Activated CD8-positive, alpha-beta memory T cell treated with anti-CD3 and anti-CD28 coated beads, Interleukin-2, amount 10 ng/mL, durations not matched to agents 7 days and 5 days (primary cell): ENCODE data around the gene AURKAIP1. TPM values are rescaled to one million over a fixed set of nuclear protein-coding genes. Genes with fewer than 3 reads are reported as not detected.
A peak's percentile ranks its signal among the peaks of the same experiment; 100 is the strongest.
"Not testable (repeated sequence)": the region's sequence is repeated elsewhere in the genome, so short reads cannot be mapped to it uniquely, and the experiment has no call there.

Experiments used
- ATAC-seq: fragments of 150-1000 bp; cut with Tn5 transposase; one replicate; pipeline ENCODE4 v1.10.0; 2021; ENCODE audit warnings: moderate library complexity
- CTCF ChIA-PET: fragments of 350-600 bp; sonication (Branson Sonifier 250); formaldehyde crosslinking; loops from one replicate; lab custom pipeline; 2021; ENCODE audit warnings: antibody characterized with exemption; lab: Charles Lee
- DNase-seq: peaks from one replicate; pipeline ENCODE4 v3.0.0-alpha.2; 2020
- H3K27ac Mint-ChIP-seq: one replicate; pipeline ENCODE4 v1.8.0; 2021; ENCODE audit warnings: mild to moderate bottlenecking, mixed read lengths
- H3K27me3 Mint-ChIP-seq: one replicate; pipeline ENCODE4 v1.8.0; 2021; ENCODE audit warnings: mixed read lengths
- H3K36me3 Mint-ChIP-seq: one replicate; pipeline ENCODE4 v1.8.0; 2021; ENCODE audit warnings: mild to moderate bottlenecking, mixed read lengths
- H3K4me1 Mint-ChIP-seq: one replicate; pipeline ENCODE4 v1.8.0; 2021; ENCODE audit warnings: mixed read lengths
- H3K4me3 Mint-ChIP-seq: one replicate; pipeline ENCODE4 v1.8.0; 2021; ENCODE audit warnings: mild to moderate bottlenecking, moderate library complexity, mixed read lengths
- H3K9me3 Mint-ChIP-seq: one replicate; pipeline ENCODE4 v1.8.0; 2022; ENCODE audit warnings: low read depth, mixed read lengths
- total RNA-seq, 2 experiments: library from RNA; stranded (reverse); gene quantifications; one replicate each; pipeline ENCODE4 v1.2.3, GENCODE V29; 2021

Gene AURKAIP1
- total RNA-seq, 2 experiments from 2014 or later: 139 to 141 TPM

GRCh38 chr1:1417396-1417795 is 42.4 kb upstream of the AURKAIP1 start:
- H3K4me3 Mint-ChIP-seq, ATAC-seq, H3K27me3 Mint-ChIP-seq, H3K9me3 Mint-ChIP-seq, CTCF ChIA-PET, H3K36me3 Mint-ChIP-seq, H3K27ac Mint-ChIP-seq, DNase-seq: not testable (repeated sequence)
- H3K4me1 Mint-ChIP-seq: peaks cover 16% of the 10 kb centered on the region

DNA sequence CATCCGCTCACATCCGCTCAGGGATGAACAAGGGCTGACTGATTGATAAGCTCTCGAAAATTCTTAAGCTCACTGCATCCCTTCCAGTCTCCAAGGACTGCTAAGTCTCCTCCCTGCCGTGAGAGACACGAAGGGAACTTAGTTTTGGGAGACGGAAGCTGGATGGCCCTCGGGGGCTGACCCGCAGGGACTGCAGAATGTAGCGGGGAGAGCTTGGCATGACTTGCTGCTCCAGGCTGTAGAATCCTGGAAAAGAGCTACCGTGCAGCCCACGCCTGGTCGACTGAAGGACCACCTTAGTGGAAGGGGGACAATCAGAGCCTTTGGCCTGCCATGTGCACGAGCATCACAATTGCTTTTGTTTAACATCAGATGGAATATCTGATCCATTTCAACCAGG is 40.7 kb upstream of the AURKAIP1 start:
- Mint-ChIP-seq H3K9me3 (no peaks in the 10 kb centered on the region), H3K36me3 (no peaks in the 10 kb centered on the region), H3K4me3 (no peak overlapping the region), H3K27ac (no peak overlapping the region), H3K4me1 (peaks cover 13% of the 10 kb centered on the region), H3K27me3 (peaks cover 3% of the 10 kb centered on the region)
- no peak for ATAC-seq
- DNase-seq: no peak
- CTCF ChIA-PET: interaction anchor here (1.2 kb wide), 1 partner anchor 44 kb away, joined by 3 read pairs; no protein-coding TSS in a partner anchor

DNA sequence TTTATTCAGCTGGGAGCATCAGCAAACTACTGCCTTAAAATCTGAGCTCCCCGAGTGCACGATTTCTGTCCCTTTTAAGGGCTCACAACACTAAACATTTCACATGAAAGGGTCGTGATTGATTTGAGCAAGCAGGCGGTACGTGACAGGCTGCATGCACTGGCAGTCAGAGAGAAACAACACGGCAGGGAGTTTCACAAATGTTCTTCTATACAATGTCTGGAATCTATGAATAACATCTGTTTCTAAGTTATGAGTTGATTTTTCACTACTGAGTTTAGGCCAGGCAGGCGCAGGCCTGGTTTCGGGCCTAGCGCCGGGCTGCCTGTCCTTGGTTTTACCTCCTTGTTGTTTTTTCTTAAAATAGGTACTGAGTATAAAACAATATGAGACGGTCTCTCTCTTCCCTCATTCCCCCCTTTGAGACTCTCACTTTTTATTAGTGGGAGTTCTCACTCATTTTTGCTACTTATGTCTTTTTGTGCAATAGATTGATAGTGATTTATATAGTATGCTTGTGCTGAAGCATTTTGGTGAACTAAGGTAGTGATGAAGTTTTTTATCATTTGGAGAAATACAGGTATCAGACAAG is 37.4 kb upstream of the AURKAIP1 start:
- H3K4me1 Mint-ChIP-seq: peaks cover 13% of the 10 kb centered on the region
- not testable (repeated sequence) for H3K36me3 Mint-ChIP-seq, H3K9me3 Mint-ChIP-seq, H3K4me3 Mint-ChIP-seq, H3K27ac Mint-ChIP-seq, ATAC-seq, DNase-seq, H3K27me3 Mint-ChIP-seq
- CTCF ChIA-PET: interaction anchor here (1.1 to 1.2 kb wide), 2 partner anchors 41 to 92 kb away, joined by 3 to 4 read pairs; no protein-coding TSS in a partner anchor

DNA sequence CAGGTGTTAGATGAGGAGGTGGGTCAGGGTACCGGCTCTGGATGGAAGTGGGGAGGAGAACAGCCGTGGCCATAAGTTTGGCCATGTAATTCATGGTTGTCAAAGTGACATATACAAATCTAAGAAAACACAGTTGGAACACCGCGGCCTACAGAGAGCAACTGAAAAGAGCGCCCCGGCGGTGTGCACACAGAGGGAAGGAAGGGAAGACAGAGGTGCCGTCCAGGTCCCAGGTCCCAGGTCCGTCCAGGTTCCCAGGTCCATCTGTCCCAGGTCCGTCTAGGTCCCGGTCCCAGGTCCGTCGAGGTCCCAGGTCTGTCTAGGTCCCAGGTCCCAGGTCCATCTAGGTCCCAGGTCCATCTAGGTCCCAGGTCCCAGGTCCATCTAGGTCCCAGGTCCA is 36.6 kb upstream of the AURKAIP1 start:
- Mint-ChIP-seq H3K36me3 (peaks cover 7% of the 10 kb centered on the region), H3K4me1 (peaks cover 14% of the 10 kb centered on the region), H3K27ac (no peak overlapping the region), H3K27me3 (no peaks in the 10 kb centered on the region), H3K9me3 (no peaks in the 10 kb centered on the region), H3K4me3 (no peak overlapping the region)
- CTCF ChIA-PET: no interaction called here
- ATAC-seq: no peak
- DNase-seq: no peak

DNA sequence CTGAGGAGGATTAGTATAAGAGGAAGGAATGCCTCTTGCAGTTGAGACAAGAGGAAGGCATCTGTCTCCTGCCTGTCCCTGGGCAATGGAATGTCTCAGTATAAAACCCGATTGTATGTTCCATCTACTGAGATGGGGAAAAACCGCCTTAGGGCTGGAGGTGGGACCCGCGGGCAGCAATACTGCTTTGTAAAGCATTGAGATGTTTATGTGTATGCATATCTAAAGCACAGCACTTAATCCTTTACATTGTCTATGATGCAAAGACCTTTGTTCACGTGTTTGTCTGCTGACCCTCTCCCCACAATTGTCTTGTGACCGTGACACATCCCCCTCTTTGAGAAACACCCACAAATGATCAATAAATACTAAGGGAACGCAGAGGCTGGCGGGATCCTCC is 35.2 kb upstream of the AURKAIP1 start:
- H3K9me3 Mint-ChIP-seq, H3K4me3 Mint-ChIP-seq, ATAC-seq, H3K27me3 Mint-ChIP-seq, CTCF ChIA-PET, H3K27ac Mint-ChIP-seq, DNase-seq: not testable (repeated sequence)
- H3K4me1 Mint-ChIP-seq: peaks cover 24% of the 10 kb centered on the region
- peaks cover 15% of the 10 kb centered on the region for H3K36me3 Mint-ChIP-seq

GRCh38 chr1:1407636-1408318 is 32.8 kb upstream of the AURKAIP1 start:
- Mint-ChIP-seq H3K4me1 (peaks cover 32% of the 10 kb centered on the region), H3K4me3 (peak overlapping the region; percentile 90), H3K9me3 (no peaks in the 10 kb centered on the region), H3K27ac (peak overlapping the region; percentile 82), H3K27me3 (no peaks in the 10 kb centered on the region), H3K36me3 (peaks cover 25% of the 10 kb centered on the region)
- CTCF ChIA-PET: interaction anchor here (0.8 to 2.9 kb wide), 8 partner anchors 9 to 36 kb away, joined by 3 to 17 read pairs (median 4); partner anchors contain the start of genes AURKAIP1 and CCNL2
- ATAC-seq (peak; percentile 28), DNase-seq (peak; percentile 57)

GRCh38 chr1:1406821-1407635 is 32.0 kb upstream of the AURKAIP1 start, which contains the start of gene MRPL20:
Gene MRPL20 (minus strand): TSS chr1:1407293. CDS start chr1:1407217, 76 bp downstream.
- Mint-ChIP-seq H3K9me3 (no peaks in the 10 kb centered on the region), H3K4me3 (peak within 1 kb of the TSS; percentile 90), H3K36me3 (peaks cover 31% of the 10 kb centered on the region), H3K27me3 (no peaks in the 10 kb centered on the region), H3K4me1 (peaks cover 34% of the 10 kb centered on the region), H3K27ac (peak within 1 kb of the TSS; percentile 91)
- CTCF ChIA-PET: interaction anchor here (0.8 to 2.9 kb wide), 8 partner anchors 8 to 35 kb away, joined by 3 to 17 read pairs (median 4); partner anchors contain the start of genes AURKAIP1 and CCNL2
- DNase-seq (peak; percentile 98), ATAC-seq (peak; percentile 97)

GRCh38 chr1:1406101-1406820 is 31.3 kb upstream of the AURKAIP1 start:
- Mint-ChIP-seq H3K36me3 (peaks cover 38% of the 10 kb centered on the region), H3K4me1 (peaks cover 41% of the 10 kb centered on the region), H3K27me3 (no peaks in the 10 kb centered on the region), H3K27ac (peak overlapping the region; percentile 91), H3K4me3 (peak overlapping the region; percentile 90), H3K9me3 (no peaks in the 10 kb centered on the region)
- no peak for DNase-seq
- peak; percentile 1 for ATAC-seq
- CTCF ChIA-PET: interaction anchor here (0.8 to 2.9 kb wide), 6 partner anchors 7 to 35 kb away, joined by 3 to 17 read pairs (median 4); partner anchors contain the start of genes AURKAIP1 and CCNL2

DNA sequence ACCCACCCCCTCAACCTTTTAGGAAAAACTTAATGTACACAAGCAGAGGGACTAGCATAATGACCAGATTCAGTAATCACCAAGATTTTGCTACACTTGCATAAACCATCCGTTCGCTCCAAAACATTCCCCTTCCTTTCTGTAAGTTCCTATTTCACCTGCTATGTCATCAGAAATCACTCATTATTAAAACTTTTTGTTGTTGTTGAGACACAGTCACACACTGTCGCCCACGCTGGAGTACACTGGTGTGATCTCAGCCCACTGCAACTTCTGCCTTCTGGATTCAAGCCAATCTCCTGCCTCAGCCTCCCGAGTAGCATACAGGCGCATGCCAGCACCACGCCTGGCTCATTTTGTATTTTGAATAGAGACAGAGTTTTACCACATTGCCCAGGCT is 28.6 kb upstream of the AURKAIP1 start:
- H3K27me3 Mint-ChIP-seq: no peaks in the 10 kb centered on the region
- peak overlapping the region; percentile 21 for H3K27ac Mint-ChIP-seq

DNA sequence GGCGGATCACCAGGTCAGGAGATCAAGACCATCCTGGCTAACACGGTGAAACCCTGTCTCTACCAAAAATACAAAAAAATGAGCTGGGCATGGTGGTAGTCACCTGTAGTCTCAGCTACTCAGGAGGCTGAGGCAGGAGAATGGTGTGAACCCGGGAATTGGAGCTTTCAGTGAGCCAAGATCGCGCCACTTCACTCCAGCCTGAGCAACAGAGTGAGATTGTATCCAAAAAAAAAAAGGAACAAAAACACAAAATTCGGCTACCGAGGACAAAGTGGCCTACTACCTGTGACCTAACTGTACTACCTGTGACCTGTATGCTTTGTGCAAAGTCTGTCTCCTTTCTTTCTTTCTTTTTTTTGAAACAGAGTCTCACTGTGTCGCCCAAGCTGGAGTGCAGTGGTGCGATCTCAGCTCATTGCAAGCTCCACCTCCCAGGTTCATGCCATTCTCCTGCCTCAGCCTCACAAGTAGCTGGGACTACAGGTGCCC is 27.9 kb upstream of the AURKAIP1 start:
- not testable (repeated sequence) for ATAC-seq, DNase-seq, H3K27me3 Mint-ChIP-seq, H3K9me3 Mint-ChIP-seq, H3K27ac Mint-ChIP-seq, H3K4me3 Mint-ChIP-seq
- Mint-ChIP-seq H3K4me1 (peaks cover 48% of the 10 kb centered on the region), H3K36me3 (peaks cover 48% of the 10 kb centered on the region)
- CTCF ChIA-PET: interaction anchor here (1.1 kb wide), 1 partner anchor 31 kb away, joined by 4 read pairs; no protein-coding TSS in a partner anchor

More for the DNA sequence above, 28.6 kb upstream of the AURKAIP1 start:
- Mint-ChIP-seq H3K4me1 (peaks cover 48% of the 10 kb centered on the region), H3K9me3 (no peaks in the 10 kb centered on the region), H3K36me3 (peaks cover 48% of the 10 kb centered on the region), H3K4me3 (no peak overlapping the region)
- CTCF ChIA-PET: no interaction called here
- DNase-seq: no peak
- ATAC-seq: no peak

GRCh38 chr1:1402072-1402900 is 27.3 kb upstream of the AURKAIP1 start:
- no peaks in the 10 kb centered on the region for H3K9me3 Mint-ChIP-seq
- CTCF ChIA-PET: interaction anchor here (1.1 kb wide), 1 partner anchor 30 kb away, joined by 4 read pairs; no protein-coding TSS in a partner anchor
- H3K4me1 Mint-ChIP-seq: peaks cover 53% of the 10 kb centered on the region
- DNase-seq: peak; percentile 56
- H3K27me3 Mint-ChIP-seq: no peaks in the 10 kb centered on the region
- ATAC-seq: no peak
- H3K27ac Mint-ChIP-seq: peak overlapping the region; percentile 56
- peaks cover 54% of the 10 kb centered on the region for H3K36me3 Mint-ChIP-seq
- peak overlapping the region; percentile 33 for H3K4me3 Mint-ChIP-seq
